Lower lobe of right lung (tissue), 2 donors: ENCODE measurements around the gene ABCA3. TPM values are rescaled to one million over a fixed set of nuclear protein-coding genes. Genes with fewer than 3 reads are reported as not detected.

Source experiments
- ATAC-seq, 2 donors: fragments of 200-7000 bp; cut with Tn5 transposase; one replicate each; pipeline ENCODE4 v1.9.1; 2020 to 2022; ENCODE audit warnings: mild to moderate bottlenecking in 2 of 2, moderate library complexity in 2 of 2
- DNase-seq: peaks from one replicate; pipeline ENCODE4 v3.0.0-alpha.2; 2020
- H3K27ac ChIP-seq: fragments of 200-600 bp; one replicate; pipeline ENCODE4 v1.8.0; 2022
- H3K27me3 ChIP-seq: fragments of 200-600 bp; one replicate; pipeline ENCODE4 v1.8.0; 2022; ENCODE audit warnings: low read depth
- H3K36me3 ChIP-seq: fragments of 200-600 bp; one replicate; pipeline ENCODE4 v1.8.0; 2022; ENCODE audit warnings: mild to moderate bottlenecking
- H3K4me1 ChIP-seq: fragments of 200-600 bp; one replicate; pipeline ENCODE4 v1.8.0; 2022
- H3K4me3 ChIP-seq: fragments of 200-600 bp; one replicate; pipeline ENCODE4 v1.8.0; 2022; ENCODE audit warnings: mild to moderate bottlenecking
- H3K9me3 ChIP-seq: fragments of 200-600 bp; one replicate; pipeline ENCODE4 v1.8.0; 2022
- intact Hi-C: fragments of 100-400 bp; cut with DNase I; formaldehyde crosslinking; loops from one replicate; pipeline ENCODE4 v1.11.0; 2022
- total RNA-seq: library from RNA; stranded (reverse); fragmentation: NEBNext Ultra II Directional; extraction: Animal tissue kit (Norgen Biotek cat#: 25700); gene quantifications from one replicate; pipeline ENCODE4 v1.2.1, GENCODE V29; 2021
- TF ChIP-seq, protein P1 (sequence below): fragments of 200-600 bp; IDR thresholded peaks from one replicate; pipeline ENCODE4 v1.8.0; 2022; ENCODE audit warnings: antibody characterized with exemption, mild to moderate bottlenecking
- donor health status: DM: no; HTN: yes; CAD: no; lungs with severe emphysema.

ABCA3 gene
- total RNA-seq, 1 donor from 2014 or later: 491 TPM

- no peaks in the 10 kb centered on the region for H3K4me1 ChIP-seq
- H3K36me3 ChIP-seq: no peaks in the 10 kb centered on the region
- H3K27me3 ChIP-seq: peaks cover 10% of the 10 kb centered on the region
- DNase-seq (no peak), ATAC-seq (no peak)
- no peaks in the 10 kb centered on the region for H3K9me3 ChIP-seq
- no peak overlapping the region for H3K4me3 ChIP-seq
- no peak overlapping the region for H3K27ac ChIP-seq
- intact Hi-C loops: no loop called here
- TF ChIP-seq, protein P1, sequence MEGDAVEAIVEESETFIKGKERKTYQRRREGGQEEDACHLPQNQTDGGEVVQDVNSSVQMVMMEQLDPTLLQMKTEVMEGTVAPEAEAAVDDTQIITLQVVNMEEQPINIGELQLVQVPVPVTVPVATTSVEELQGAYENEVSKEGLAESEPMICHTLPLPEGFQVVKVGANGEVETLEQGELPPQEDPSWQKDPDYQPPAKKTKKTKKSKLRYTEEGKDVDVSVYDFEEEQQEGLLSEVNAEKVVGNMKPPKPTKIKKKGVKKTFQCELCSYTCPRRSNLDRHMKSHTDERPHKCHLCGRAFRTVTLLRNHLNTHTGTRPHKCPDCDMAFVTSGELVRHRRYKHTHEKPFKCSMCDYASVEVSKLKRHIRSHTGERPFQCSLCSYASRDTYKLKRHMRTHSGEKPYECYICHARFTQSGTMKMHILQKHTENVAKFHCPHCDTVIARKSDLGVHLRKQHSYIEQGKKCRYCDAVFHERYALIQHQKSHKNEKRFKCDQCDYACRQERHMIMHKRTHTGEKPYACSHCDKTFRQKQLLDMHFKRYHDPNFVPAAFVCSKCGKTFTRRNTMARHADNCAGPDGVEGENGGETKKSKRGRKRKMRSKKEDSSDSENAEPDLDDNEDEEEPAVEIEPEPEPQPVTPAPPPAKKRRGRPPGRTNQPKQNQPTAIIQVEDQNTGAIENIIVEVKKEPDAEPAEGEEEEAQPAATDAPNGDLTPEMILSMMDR: no peak
Measured at GRCh38 chr16:2357331-2357730, 16.8 kb upstream of the ABCA3 start.

DNA sequence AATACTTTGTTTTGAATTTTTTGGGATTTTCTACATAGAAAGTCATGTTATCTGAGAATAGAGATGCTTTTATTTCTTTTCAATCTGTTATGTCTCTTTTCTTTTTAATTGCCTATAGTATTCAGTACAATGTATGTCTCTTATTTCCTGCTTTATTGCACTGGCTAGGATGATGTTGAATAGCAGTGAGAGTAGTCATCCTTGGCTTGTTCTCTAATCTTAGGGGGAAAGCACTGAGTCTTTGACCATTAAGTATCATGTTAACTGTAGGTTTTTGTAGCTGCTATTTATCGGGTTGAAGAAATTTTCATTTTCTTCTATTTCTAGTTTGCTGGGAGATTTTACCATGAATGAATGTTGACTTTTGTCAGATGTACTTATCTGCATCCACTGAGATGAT lies 10.0 kb upstream of the ABCA3 start:
- Histone ChIP-seq H3K36me3 (no peaks in the 10 kb centered on the region), H3K4me1 (no peaks in the 10 kb centered on the region), H3K27me3 (peaks cover 4% of the 10 kb centered on the region), H3K9me3 (no peaks in the 10 kb centered on the region), H3K4me3 (no peak overlapping the region), H3K27ac (no peak overlapping the region)
- TF ChIP-seq, protein P1: no peak
- no peak for ATAC-seq
- intact Hi-C loops: no loop called here
- no peak for DNase-seq

GRCh38 chr16:2343211-2343610 lies 2.7 kb upstream of the ABCA3 start:
- Histone ChIP-seq H3K27ac (no peak overlapping the region), H3K27me3 (no peaks in the 10 kb centered on the region), H3K9me3 (no peaks in the 10 kb centered on the region), H3K36me3 (no peaks in the 10 kb centered on the region), H3K4me1 (peaks cover 21% of the 10 kb centered on the region), H3K4me3 (no peak overlapping the region)
- intact Hi-C loops: no loop called here
- ATAC-seq (no peak), DNase-seq (no peak)
- TF ChIP-seq, protein P1: no peak

DNA sequence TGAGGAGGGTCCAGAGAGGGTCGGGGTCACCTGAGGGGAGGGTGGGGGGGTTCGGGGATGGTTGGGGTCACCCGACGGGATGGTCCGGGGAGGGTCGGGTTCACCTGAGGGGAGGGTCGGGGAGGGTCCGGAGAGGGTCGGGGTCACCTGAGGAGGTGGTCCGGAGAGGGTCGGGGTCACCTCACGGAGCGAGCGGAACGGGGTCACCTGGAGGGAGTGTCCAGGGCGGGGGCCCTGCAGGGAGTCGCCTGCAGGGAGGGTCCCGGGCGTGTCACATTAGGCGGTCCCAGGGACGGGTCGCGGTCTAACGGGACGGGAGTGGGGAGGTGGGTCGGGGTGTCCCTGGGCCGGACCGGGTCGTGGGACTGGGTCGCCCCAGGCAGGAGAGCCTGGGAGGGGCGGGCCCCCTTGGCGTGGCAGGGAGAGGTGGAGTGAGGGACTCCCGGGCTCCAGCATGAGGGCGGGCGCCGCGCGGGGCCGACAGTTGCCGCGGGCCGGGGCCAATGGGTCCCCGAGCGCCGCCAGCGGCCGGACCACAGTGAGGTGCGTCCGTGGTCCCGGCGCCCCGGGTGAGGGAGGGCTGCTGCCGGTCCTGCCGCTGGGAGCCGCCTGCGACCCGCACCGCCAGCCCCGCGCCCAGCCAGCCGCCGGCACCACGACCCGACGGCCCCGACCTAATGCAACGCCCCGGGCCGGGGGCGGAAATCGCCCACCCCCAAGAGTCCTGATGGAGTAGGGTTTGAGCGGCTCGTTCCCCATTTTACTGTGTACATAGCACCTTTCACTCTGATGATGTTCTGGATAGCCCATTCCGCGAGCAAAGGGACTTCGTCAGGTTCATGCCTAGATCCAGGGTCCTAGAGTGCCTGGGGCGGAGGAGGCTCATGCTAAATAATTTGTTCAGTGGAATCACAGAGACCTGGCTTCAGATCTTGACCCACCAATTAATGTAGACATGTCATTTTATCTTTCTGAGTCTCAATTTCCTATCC lies 1.2 kb upstream of the ABCA3 start:
- Histone ChIP-seq H3K4me1 (peaks cover 21% of the 10 kb centered on the region), H3K4me3 (no peak overlapping the region), H3K27me3 (no peaks in the 10 kb centered on the region), H3K36me3 (no peaks in the 10 kb centered on the region), H3K9me3 (no peaks in the 10 kb centered on the region), H3K27ac (no peak overlapping the region)
- ATAC-seq (no peak), DNase-seq (peak; percentile 55)
- intact Hi-C loops: no loop called here
- TF ChIP-seq, protein P1: no peak

DNA sequence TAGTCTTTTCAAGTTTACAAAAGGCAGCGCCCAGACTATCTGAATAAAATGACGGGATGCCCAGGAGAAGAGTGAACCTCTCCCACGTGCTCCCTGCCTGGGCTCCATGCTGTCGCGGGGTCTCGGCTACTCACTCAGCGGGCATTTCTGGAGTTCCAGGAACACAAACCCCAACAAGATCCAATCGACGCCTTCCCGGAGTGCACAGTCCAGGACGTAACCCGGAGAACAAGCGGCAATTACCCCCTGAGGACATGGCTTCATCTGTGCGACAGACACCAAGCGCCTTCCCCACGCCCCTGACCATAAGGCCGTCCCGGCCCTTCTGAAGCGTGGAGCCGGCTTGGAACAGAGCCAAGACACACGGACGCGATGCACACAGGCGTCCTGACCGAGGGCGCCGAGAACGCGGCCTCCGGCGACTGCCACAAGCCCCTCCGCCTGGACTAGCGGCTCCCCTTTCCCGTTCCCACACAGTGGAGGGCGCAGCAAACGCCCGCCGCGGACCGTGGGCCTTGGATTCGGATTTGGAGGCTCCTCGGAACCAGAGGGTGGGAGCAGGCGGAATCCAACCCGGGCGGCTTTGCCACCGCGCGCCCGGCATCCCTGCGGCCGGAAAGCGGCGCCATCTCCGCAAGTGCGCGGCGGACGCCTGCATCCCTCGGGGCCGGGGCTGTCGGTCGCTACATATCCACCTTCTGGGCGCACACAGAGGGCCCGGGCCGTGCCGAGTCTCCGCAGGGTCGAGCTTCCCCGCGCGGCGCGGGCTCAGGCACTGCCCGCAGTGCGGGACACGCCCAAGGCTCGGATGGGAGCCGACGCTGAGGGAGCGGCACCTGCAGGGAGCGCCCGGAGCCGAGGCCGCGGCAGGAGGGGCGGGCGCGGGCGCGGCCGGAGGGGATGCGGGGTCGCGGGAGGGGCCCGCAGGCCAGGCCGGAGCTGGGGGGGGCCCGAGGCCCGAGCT lies 725 bp downstream of the ABCA3 start:
- intact Hi-C loops: no loop called here
- peak; percentile 82 for DNase-seq
- Histone ChIP-seq H3K27me3 (no peaks in the 10 kb centered on the region), H3K9me3 (no peaks in the 10 kb centered on the region), H3K36me3 (no peaks in the 10 kb centered on the region), H3K4me3 (peak overlapping the region; percentile 84), H3K27ac (peak overlapping the region; percentile 81), H3K4me1 (peaks cover 21% of the 10 kb centered on the region)
- ATAC-seq: peak; percentile 43 to 55
- TF ChIP-seq, protein P1: peak; percentile 6
